ENCODE results near the gene MAGI1. TPM values are rescaled to one million over a fixed set of nuclear protein-coding genes. Genes with fewer than 3 reads are reported as not detected.

Gene MAGI1
- total RNA-seq, 1 donor: 13.0 TPM

DNA sequence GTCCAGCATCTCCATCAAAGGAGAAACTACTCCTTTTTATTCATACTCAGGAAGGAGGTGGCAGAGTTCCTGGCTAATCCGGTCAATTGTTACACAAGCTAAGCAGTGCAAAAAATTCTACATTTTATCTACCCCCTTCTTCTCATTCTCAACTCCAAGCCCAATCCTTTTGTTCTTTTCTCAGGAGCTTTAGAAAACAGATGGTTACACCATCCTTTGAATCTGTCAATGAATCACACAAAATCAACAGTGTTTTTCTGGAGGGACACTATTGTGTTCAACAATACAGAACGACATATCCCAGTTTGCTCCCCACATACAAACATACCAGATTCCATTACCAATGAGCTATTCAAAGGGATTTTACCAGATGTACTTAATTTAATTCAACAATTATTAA lies 362.1 kb downstream of the MAGI1 start:
- no peak for DNase-seq (ENCODE audit: low read depth)
- H3K4me3 ChIP-seq (ENCODE audit: low read depth, low read length): no peak overlapping the region
- TF ChIP-seq, protein P1, sequence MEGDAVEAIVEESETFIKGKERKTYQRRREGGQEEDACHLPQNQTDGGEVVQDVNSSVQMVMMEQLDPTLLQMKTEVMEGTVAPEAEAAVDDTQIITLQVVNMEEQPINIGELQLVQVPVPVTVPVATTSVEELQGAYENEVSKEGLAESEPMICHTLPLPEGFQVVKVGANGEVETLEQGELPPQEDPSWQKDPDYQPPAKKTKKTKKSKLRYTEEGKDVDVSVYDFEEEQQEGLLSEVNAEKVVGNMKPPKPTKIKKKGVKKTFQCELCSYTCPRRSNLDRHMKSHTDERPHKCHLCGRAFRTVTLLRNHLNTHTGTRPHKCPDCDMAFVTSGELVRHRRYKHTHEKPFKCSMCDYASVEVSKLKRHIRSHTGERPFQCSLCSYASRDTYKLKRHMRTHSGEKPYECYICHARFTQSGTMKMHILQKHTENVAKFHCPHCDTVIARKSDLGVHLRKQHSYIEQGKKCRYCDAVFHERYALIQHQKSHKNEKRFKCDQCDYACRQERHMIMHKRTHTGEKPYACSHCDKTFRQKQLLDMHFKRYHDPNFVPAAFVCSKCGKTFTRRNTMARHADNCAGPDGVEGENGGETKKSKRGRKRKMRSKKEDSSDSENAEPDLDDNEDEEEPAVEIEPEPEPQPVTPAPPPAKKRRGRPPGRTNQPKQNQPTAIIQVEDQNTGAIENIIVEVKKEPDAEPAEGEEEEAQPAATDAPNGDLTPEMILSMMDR (IDR thresholded peaks at IDR 0.05; ENCODE audit: insufficient read depth, low read length): no peak

DNA sequence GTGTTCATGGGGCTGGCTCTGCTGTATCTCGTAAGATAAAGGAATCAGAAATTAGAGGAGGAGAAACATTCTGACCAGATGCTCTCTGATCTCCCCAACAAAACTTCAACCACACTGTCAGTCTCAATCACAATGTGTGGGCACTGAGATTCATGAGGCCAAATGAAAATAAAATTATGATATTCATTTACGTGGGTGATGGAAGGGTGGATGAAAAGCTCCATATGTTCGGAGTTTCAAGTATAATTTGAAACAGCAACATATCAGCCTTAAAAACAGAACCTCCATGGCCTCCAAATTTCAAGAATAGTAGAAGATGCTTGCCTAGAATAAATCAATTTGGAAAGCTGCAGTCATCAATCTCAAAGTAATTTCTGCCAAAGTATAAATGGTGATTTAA lies 363.7 kb downstream of the MAGI1 start:
- TF ChIP-seq, protein P1 (IDR thresholded peaks at IDR 0.05; ENCODE audit: insufficient read depth, low read length): no peak
- no peak overlapping the region for H3K4me3 ChIP-seq (ENCODE audit: low read depth, low read length)
- DNase-seq (ENCODE audit: low read depth): no peak

DNA sequence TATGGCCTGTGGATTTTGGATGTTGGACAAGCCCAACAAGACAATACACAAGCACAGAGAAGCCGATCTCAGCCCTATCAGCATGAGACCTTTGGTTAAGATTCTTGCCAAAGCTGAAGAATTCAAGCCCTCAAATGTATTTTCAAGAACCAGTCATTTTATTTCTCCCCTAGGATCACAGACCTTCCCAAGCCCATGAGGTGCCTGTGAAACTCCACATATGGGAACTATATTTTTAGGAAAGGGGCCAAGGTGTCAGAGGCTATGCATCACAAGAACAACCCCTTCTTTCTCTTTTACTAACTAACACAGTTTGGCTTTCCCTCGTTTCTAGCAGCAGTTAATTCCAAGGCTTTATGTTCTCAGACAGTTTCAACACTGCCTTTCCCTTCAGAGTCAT lies 364.5 kb downstream of the MAGI1 start:
- TF ChIP-seq, protein P1 (IDR thresholded peaks at IDR 0.05; ENCODE audit: insufficient read depth, low read length): no peak
- H3K4me3 ChIP-seq (ENCODE audit: low read depth, low read length): no peak overlapping the region
- DNase-seq (ENCODE audit: low read depth): peak; percentile 8

DNA sequence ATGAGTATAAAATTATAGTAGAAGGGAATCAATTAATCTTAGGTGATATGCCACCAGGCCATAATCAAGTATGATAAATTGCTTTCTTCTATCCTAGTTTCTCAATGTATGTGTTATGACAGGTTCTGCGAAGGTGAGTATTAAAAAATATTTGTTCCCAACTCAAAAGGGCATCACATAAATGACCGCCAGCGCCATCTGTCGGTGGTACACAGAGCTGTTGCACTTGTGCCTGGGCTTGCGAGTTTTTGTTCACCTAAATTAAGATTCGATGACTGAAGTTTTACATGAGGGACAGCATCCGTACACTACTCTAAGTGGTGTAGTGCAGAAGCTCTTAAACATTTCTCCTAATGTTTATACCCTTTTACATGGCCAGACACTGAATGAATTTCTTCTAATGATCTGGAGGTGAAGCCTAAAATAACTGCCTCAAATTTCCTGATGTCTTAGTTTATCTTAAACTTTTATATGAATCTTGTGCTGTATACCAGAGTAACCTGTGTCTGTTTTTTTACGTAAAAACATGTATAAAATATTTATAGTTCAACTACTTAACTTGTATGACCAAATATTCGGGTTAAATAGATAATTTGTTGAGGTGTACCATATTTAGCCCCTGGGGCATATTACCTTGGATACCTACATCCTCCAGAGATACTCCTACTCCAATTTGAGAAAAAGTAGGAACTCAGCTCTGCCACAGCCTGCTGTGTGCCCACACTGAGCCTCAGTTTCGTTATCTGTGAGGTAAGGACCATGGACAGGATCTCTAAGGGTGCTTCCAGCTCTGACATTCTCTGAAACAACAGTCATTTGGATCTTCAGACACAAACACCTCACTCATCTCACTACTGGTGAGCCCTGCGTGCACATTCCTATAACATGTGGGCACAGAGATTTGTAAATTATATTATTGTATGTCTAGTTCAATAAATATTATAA lies 365.6 kb downstream of the MAGI1 start:
- H3K4me3 ChIP-seq (ENCODE audit: low read depth, low read length): no peak overlapping the region
- TF ChIP-seq, protein P1 (IDR thresholded peaks at IDR 0.05; ENCODE audit: insufficient read depth, low read length): peak; percentile 76
- peak; percentile 58 for DNase-seq (ENCODE audit: low read depth)

DNA sequence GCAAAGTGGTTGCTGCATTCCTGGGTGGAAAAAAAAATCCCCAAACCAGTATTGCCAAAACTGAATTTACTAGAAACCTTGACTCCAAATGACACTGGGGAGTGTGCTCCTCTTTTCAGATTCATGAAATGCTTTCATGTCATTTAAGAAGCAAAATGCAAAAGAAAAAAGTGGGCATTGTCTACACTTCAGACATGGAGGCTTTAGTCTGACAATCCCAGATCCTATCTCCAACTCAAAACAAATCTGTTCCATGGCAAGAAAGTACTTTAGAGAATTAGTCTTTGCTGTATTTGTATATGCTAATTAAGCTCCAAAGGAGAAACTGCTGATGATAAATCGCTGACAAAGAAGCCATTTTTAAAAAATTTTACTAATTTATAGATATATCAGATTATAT lies 366.7 kb downstream of the MAGI1 start:
- TF ChIP-seq, protein P1 (IDR thresholded peaks at IDR 0.05; ENCODE audit: insufficient read depth, low read length): no peak
- no peak for DNase-seq (ENCODE audit: low read depth)
- H3K4me3 ChIP-seq (ENCODE audit: low read depth, low read length): no peak overlapping the region

DNA sequence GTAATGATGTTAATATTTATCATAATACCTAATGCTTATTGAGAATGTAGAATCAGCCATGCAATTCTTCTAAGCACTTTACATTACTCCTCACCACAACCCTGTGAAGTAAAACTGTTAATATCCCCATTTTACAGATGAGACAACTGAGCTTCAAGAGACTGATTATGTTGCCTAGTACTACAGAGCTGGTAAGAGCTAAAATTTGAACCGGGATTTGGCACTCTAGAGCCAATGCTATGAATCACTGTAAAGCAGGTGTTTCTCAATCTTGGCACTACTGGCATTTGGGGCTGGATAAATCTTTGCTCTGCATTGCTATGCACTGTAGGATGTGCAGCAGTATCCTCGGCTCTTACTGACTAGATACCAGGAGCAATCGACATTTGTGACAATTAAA lies 367.7 kb downstream of the MAGI1 start:
- DNase-seq (ENCODE audit: low read depth): peak; percentile 32
- no peak overlapping the region for H3K4me3 ChIP-seq (ENCODE audit: low read depth, low read length)
- TF ChIP-seq, protein P1 (IDR thresholded peaks at IDR 0.05; ENCODE audit: insufficient read depth, low read length): no peak
